Vagina (tissue), 2 donors: ENCODE measurements around the gene BORCS8. TPM values are rescaled to one million over a fixed set of nuclear protein-coding genes. Genes with fewer than 3 reads are reported as not detected.
"Not testable (repeated sequence)": the region's sequence is repeated elsewhere in the genome, so short reads cannot be mapped to it uniquely, and the experiment has no call there.

ENCODE experiments used
- DNase-seq, 2 donors: peaks; one replicate each; pipeline ENCODE4 v3.0.0-alpha.2; 2017; ENCODE audit errors: extremely low spot score in 2 of 2
- H3K27ac ChIP-seq: fragments of 200-600 bp; sonication (generic); one replicate; pipeline ENCODE4 v1.5.1; 2019
- H3K27me3 ChIP-seq: fragments of 200-600 bp; sonication (generic); one replicate; pipeline ENCODE4 v1.5.1; 2019
- H3K36me3 ChIP-seq, 2 donors: fragments of 200-600 bp; sonication (generic); one replicate each; pipeline ENCODE4 v1.5.1; 2017 to 2019
- H3K4me1 ChIP-seq: fragments of 200-600 bp; sonication (generic); one replicate; pipeline ENCODE4 v1.5.1; 2019
- H3K4me3 ChIP-seq, 2 donors: fragments of 200-600 bp; sonication (generic); 1 replicate in 1 of 2; 2 replicates in 1 of 2; pipeline ENCODE4 v1.5.1; 2016 to 2019
- H3K9me3 ChIP-seq: fragments of 200-600 bp; sonication (generic); one replicate; pipeline ENCODE4 v1.5.1; 2019
- CTCF ChIP-seq, 3 experiments: fragments of 450-650 bp in 2 of 3; fragments of 200-600 bp in 1 of 3; sonication (generic) in 1 of 3; IDR thresholded peaks; one replicate each; pipeline ENCODE4 v1.5.1; 2017 to 2019; ENCODE audit warnings: antibody characterized with exemption in 3 of 3, mild to moderate bottlenecking in 2 of 3, moderate library complexity in 2 of 3
- POLR2A ChIP-seq, 2 donors: fragments of 450-650 bp; IDR thresholded peaks; one replicate each; pipeline ENCODE4 v1.6.1; 2017; ENCODE audit warnings: antibody characterized with exemption in 2 of 2, mild to moderate bottlenecking in 2 of 2, moderate library complexity in 2 of 2
- POLR2AphosphoS5 ChIP-seq, 2 donors: sonication (generic); formaldehyde crosslinking; IDR thresholded peaks; one replicate each; pipeline ENCODE4 v1.9.0; 2017; ENCODE audit warnings: antibody characterized with exemption in 2 of 2, mild to moderate bottlenecking in 2 of 2, low read depth in 1 of 2; ENCODE audit not compliant: insufficient read depth in 1 of 2
- intact Hi-C: fragments of 100-400 bp; cut with DNase I; formaldehyde crosslinking; loops from one replicate; pipeline ENCODE4 v1.15.1; 2023
- total RNA-seq: library from RNA; depleted of rRNA; stranded (reverse); fragments of >200 nt; gene quantifications from one replicate; pipeline ENCODE4 v1.2.3, GENCODE V29; 2016

The BORCS8 gene
- total RNA-seq, 1 donor from 2014 or later = 18.9 TPM

GRCh38 chr19:19176950-19177349, 15.0 kb downstream of the BORCS8 start:
- H3K27me3 ChIP-seq = no peaks in the 10 kb centered on the region
- H3K4me1 ChIP-seq = peaks cover 2% of the 10 kb centered on the region
- DNase-seq = no peak
- no peak for TF ChIP-seq CTCF (IDR thresholded peaks at IDR 0.05)
- no peak for TF ChIP-seq POLR2AphosphoS5 (IDR thresholded peaks at IDR 0.05; ENCODE audit: insufficient read depth in 1 of 2, low read depth in 1 of 2)
- no peak for TF ChIP-seq POLR2A (IDR thresholded peaks at IDR 0.05)
- peaks cover 5% of the 10 kb centered on the region for H3K9me3 ChIP-seq
- intact Hi-C loops = no loop called here
- H3K4me3 ChIP-seq = no peak overlapping the region
- H3K36me3 ChIP-seq = peaks cover 0 to 26% of the 10 kb centered on the region in 2 donors
- H3K27ac ChIP-seq = no peak overlapping the region

GRCh38 chr19:19173243-19173642, 18.7 kb downstream of the BORCS8 start:
- intact Hi-C loops, H3K27me3 ChIP-seq, H3K9me3 ChIP-seq, H3K36me3 ChIP-seq, H3K4me3 ChIP-seq, DNase-seq, H3K27ac ChIP-seq: not testable (repeated sequence)
- H3K4me1 ChIP-seq = peaks cover 16% of the 10 kb centered on the region

- Histone ChIP-seq H3K27ac (no peak overlapping the region), H3K4me3 (no peak overlapping the region), H3K4me1 (peaks cover 16% of the 10 kb centered on the region), H3K27me3 (no peaks in the 10 kb centered on the region), H3K9me3 (no peaks in the 10 kb centered on the region), H3K36me3 (peaks cover 0 to 5% of the 10 kb centered on the region in 2 donors)
- no peak for TF ChIP-seq POLR2A (IDR thresholded peaks at IDR 0.05)
- TF ChIP-seq POLR2AphosphoS5 (IDR thresholded peaks at IDR 0.05; ENCODE audit: insufficient read depth in 1 of 2, low read depth in 1 of 2) = no peak
- no peak for TF ChIP-seq CTCF (IDR thresholded peaks at IDR 0.05)
- intact Hi-C loops = no loop called here
- no peak for DNase-seq
These were observed 20.0 kb downstream of the BORCS8 start for GRCh38 chr19:19171821-19172532.

GRCh38 chr19:19170873-19171672, 20.9 kb downstream of the BORCS8 start:
- H3K4me1 ChIP-seq = peaks cover 16% of the 10 kb centered on the region
- no peaks in the 10 kb centered on the region for H3K27me3 ChIP-seq
- no peaks in the 10 kb centered on the region for H3K9me3 ChIP-seq
- no peak for DNase-seq
- H3K27ac ChIP-seq = no peak overlapping the region
- intact Hi-C loops = no loop called here
- H3K4me3 ChIP-seq = no peak overlapping the region
- H3K36me3 ChIP-seq = no peaks in the 10 kb centered on the region
- no peak for TF ChIP-seq CTCF (IDR thresholded peaks at IDR 0.05)
- TF ChIP-seq POLR2AphosphoS5 (IDR thresholded peaks at IDR 0.05; ENCODE audit: insufficient read depth in 1 of 2, low read depth in 1 of 2) = no peak
- TF ChIP-seq POLR2A (IDR thresholded peaks at IDR 0.05) = no peak

- TF ChIP-seq POLR2A (IDR thresholded peaks at IDR 0.05) (no peak), POLR2AphosphoS5 (IDR thresholded peaks at IDR 0.05; ENCODE audit: insufficient read depth in 1 of 2, low read depth in 1 of 2) (no peak), CTCF (IDR thresholded peaks at IDR 0.05) (no peak)
- no peaks in the 10 kb centered on the region for H3K36me3 ChIP-seq
- no peaks in the 10 kb centered on the region for H3K27me3 ChIP-seq
- intact Hi-C loops = no loop called here
- H3K9me3 ChIP-seq = no peaks in the 10 kb centered on the region
- no peak within 1 kb of the TSS for H3K27ac ChIP-seq
- H3K4me3 ChIP-seq = peak within 1 kb of the TSS; percentile 13 to 29
- peaks cover 16% of the 10 kb centered on the region for H3K4me1 ChIP-seq
- no peak for DNase-seq
These were observed 21.7 kb downstream of the BORCS8 start, which contains the start of gene MEF2B for GRCh38 chr19:19170053-19170872. TSS of gene MEF2B (minus strand) at chr19:19170263. CDS start at chr19:19150735, 19,528 bp downstream.
